GM23338 (cell line): ENCODE results near the gene PER2.

Source experiments
- CREB1 ChIP-seq: fragments of 250-450 bp; sonication (Bioruptor Pico); IDR thresholded peaks from 2 replicates; pipeline ENCODE4 v1.5.0; 2020; ENCODE audit warnings: low read depth, mild to moderate bottlenecking, moderate library complexity
- EZH2 ChIP-seq: fragments of 200-600 bp; sonication (generic); IDR thresholded peaks from one replicate; pipeline ENCODE4 v1.8.0; 2017; ENCODE audit warnings: antibody characterized with exemption, mild to moderate bottlenecking, low read depth; ENCODE audit not compliant: unreplicated experiment
- TF ChIP-seq, protein P1 (sequence below), 2 experiments: fragments of 200-600 bp in 1 of 2; sonication (generic) in 1 of 2; conservative IDR thresholded peaks; 2 replicates each; pipeline versions ENCODE4 v1.5.1 to v1.6.1; 2016 to 2017; ENCODE audit warnings: antibody characterized with exemption in 2 of 2, low read depth in 2 of 2, mild to moderate bottlenecking in 2 of 2, moderate library complexity in 1 of 2
- TF ChIP-seq, protein P2 (sequence below): IDR thresholded peaks from one replicate; pipeline ENCODE4 v1.6.1; 2018; ENCODE audit warnings: antibody characterized with exemption; ENCODE audit not compliant: unreplicated experiment

DNA sequence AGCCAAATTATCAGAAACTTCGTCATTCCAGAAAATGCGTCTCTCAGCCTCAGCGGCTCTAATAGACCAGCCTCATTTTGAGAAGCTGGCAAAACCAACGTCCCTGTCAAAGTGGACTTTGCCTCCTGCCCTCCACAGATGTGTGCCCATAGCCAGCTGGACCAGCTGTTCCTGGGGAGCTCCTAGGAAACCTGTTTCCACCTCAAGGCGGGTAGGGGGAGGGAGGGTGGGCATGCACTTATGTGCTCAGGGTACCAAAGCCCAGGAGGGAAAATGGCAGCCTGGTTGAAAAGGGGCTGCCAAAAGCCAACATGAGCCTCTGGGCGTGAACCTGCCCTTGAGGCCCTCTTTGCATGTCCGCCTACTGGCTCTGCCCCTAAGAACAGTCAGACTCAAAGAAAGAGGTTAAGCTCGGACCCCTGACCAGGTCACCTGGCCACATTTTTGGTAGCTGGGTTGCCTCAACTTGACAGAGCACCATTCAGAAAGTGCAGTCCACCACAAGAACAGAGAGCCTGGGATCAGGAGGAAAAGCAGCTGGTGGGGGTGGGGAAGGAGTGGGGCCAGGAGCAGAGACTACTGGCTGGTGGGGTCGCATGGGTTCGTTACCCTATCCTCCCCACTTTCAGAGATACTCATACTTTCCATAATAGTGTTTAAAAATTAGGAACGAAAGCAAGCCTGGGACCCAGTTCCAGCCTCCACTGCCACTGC is 3.5 kb downstream of the PER2 start:
- TF ChIP-seq, protein P1, sequence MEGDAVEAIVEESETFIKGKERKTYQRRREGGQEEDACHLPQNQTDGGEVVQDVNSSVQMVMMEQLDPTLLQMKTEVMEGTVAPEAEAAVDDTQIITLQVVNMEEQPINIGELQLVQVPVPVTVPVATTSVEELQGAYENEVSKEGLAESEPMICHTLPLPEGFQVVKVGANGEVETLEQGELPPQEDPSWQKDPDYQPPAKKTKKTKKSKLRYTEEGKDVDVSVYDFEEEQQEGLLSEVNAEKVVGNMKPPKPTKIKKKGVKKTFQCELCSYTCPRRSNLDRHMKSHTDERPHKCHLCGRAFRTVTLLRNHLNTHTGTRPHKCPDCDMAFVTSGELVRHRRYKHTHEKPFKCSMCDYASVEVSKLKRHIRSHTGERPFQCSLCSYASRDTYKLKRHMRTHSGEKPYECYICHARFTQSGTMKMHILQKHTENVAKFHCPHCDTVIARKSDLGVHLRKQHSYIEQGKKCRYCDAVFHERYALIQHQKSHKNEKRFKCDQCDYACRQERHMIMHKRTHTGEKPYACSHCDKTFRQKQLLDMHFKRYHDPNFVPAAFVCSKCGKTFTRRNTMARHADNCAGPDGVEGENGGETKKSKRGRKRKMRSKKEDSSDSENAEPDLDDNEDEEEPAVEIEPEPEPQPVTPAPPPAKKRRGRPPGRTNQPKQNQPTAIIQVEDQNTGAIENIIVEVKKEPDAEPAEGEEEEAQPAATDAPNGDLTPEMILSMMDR (conservative IDR thresholded peaks at IDR 0.05; ENCODE audit: low read depth in 2 of 2): no peak
- TF ChIP-seq, protein P2, sequence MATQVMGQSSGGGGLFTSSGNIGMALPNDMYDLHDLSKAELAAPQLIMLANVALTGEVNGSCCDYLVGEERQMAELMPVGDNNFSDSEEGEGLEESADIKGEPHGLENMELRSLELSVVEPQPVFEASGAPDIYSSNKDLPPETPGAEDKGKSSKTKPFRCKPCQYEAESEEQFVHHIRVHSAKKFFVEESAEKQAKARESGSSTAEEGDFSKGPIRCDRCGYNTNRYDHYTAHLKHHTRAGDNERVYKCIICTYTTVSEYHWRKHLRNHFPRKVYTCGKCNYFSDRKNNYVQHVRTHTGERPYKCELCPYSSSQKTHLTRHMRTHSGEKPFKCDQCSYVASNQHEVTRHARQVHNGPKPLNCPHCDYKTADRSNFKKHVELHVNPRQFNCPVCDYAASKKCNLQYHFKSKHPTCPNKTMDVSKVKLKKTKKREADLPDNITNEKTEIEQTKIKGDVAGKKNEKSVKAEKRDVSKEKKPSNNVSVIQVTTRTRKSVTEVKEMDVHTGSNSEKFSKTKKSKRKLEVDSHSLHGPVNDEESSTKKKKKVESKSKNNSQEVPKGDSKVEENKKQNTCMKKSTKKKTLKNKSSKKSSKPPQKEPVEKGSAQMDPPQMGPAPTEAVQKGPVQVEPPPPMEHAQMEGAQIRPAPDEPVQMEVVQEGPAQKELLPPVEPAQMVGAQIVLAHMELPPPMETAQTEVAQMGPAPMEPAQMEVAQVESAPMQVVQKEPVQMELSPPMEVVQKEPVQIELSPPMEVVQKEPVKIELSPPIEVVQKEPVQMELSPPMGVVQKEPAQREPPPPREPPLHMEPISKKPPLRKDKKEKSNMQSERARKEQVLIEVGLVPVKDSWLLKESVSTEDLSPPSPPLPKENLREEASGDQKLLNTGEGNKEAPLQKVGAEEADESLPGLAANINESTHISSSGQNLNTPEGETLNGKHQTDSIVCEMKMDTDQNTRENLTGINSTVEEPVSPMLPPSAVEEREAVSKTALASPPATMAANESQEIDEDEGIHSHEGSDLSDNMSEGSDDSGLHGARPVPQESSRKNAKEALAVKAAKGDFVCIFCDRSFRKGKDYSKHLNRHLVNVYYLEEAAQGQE: no peak
- no peak for TF ChIP-seq CREB1
- no peak for TF ChIP-seq EZH2
